ENCODE results near the gene PRPSAP2. TPM values are rescaled to one million over a fixed set of nuclear protein-coding genes. Genes with fewer than 3 reads are reported as not detected.

Gene PRPSAP2
- total RNA-seq, 1 donor from 2014 or later = 25.3 TPM

DNA sequence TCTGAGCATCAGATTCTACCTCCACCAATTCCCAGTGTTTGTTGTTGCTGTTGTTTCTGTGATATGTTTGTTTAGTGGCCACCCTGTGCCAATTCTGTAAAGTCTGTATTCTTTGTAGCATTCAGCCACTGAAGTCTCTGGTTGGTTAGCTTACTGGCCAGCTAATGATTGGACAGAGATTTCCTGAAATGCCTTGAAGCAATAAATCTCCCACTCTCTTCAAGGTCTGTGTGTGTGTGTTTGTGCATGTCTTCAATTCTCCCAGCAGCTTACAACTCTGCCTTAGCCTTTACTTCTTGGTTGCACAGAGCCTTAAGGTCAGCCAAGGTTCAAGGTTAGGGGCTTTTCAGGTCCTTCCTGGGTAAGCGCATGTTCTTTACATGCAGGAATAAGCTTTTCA is 38.2 kb downstream of the PRPSAP2 start:
- DNase-seq (ENCODE audit: low spot score) = no peak
- Mint-ChIP-seq H3K36me3 (ENCODE audit: low read depth) (peaks cover 36% of the 10 kb centered on the region), H3K4me3 (ENCODE audit: unreplicated experiment) (no peak overlapping the region), H3K9me3 (ENCODE audit: low read depth) (peaks cover 7% of the 10 kb centered on the region), H3K27ac (ENCODE audit: unreplicated experiment) (no peak overlapping the region), H3K4me1 (ENCODE audit: low read depth) (no peaks in the 10 kb centered on the region), H3K27me3 (ENCODE audit: low read depth) (no peaks in the 10 kb centered on the region)
- TF ChIP-seq, protein P1, sequence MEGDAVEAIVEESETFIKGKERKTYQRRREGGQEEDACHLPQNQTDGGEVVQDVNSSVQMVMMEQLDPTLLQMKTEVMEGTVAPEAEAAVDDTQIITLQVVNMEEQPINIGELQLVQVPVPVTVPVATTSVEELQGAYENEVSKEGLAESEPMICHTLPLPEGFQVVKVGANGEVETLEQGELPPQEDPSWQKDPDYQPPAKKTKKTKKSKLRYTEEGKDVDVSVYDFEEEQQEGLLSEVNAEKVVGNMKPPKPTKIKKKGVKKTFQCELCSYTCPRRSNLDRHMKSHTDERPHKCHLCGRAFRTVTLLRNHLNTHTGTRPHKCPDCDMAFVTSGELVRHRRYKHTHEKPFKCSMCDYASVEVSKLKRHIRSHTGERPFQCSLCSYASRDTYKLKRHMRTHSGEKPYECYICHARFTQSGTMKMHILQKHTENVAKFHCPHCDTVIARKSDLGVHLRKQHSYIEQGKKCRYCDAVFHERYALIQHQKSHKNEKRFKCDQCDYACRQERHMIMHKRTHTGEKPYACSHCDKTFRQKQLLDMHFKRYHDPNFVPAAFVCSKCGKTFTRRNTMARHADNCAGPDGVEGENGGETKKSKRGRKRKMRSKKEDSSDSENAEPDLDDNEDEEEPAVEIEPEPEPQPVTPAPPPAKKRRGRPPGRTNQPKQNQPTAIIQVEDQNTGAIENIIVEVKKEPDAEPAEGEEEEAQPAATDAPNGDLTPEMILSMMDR (IDR thresholded peaks at IDR 0.05) = no peak

DNA sequence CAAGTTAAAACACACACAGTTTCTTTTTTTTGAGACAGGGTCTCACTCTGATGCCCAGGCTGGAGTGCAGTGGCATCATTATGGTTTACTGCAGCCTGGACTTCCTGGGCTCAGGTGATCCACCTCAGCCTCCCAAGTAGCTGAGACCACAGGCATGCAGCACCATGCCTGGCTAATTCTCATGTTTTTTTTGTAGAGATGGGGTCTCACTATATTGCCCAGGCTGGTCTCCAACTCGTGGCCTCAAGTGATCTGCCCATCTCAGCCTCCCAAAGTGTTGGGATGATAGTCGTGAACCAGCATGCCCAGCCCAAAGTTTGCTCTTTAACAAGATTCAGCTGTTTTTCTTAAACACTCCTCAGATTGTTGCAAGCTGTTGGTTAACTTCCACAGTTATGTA is 39.0 kb downstream of the PRPSAP2 start:
- no peaks in the 10 kb centered on the region for H3K27me3 Mint-ChIP-seq (ENCODE audit: low read depth)
- H3K4me1 Mint-ChIP-seq (ENCODE audit: low read depth) = no peaks in the 10 kb centered on the region

DNA sequence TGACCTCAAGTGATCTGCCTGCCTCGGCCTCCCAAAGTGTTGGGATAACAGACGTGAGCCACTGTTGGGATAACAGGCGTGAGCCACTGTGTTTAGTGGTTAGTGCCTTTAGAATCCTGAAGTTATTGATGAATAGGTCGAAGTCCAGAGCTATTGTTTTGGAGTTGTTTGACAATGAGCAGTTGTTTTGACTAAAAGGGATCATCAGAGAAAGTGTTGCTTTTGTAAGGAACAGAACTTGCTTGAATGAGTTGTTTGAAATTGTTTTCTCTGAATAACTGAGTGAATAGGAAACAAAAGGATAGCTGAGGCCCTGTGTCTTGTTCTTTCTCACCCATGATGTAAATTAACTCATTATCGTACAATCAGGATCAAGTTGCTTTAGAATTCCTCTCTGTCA is 46.6 kb downstream of the PRPSAP2 start:
- TF ChIP-seq, protein P1 (IDR thresholded peaks at IDR 0.05) = no peak
- H3K9me3 Mint-ChIP-seq (ENCODE audit: low read depth) = no peaks in the 10 kb centered on the region
- H3K27ac Mint-ChIP-seq (ENCODE audit: unreplicated experiment) = no peak overlapping the region
- DNase-seq (ENCODE audit: low spot score) = no peak
- peaks cover 19% of the 10 kb centered on the region for H3K36me3 Mint-ChIP-seq (ENCODE audit: low read depth)
- no peaks in the 10 kb centered on the region for H3K27me3 Mint-ChIP-seq (ENCODE audit: low read depth)
- H3K4me3 Mint-ChIP-seq (ENCODE audit: unreplicated experiment) = no peak overlapping the region
- H3K4me1 Mint-ChIP-seq (ENCODE audit: low read depth) = no peaks in the 10 kb centered on the region

More for the DNA sequence above, 39.0 kb downstream of the PRPSAP2 start:
- TF ChIP-seq, protein P1 (IDR thresholded peaks at IDR 0.05) = no peak
- Mint-ChIP-seq H3K4me3 (ENCODE audit: unreplicated experiment) (no peak overlapping the region), H3K27ac (ENCODE audit: unreplicated experiment) (no peak overlapping the region), H3K36me3 (ENCODE audit: low read depth) (peaks cover 33% of the 10 kb centered on the region), H3K9me3 (ENCODE audit: low read depth) (peaks cover 7% of the 10 kb centered on the region)
- no peak for DNase-seq (ENCODE audit: low spot score)

DNA sequence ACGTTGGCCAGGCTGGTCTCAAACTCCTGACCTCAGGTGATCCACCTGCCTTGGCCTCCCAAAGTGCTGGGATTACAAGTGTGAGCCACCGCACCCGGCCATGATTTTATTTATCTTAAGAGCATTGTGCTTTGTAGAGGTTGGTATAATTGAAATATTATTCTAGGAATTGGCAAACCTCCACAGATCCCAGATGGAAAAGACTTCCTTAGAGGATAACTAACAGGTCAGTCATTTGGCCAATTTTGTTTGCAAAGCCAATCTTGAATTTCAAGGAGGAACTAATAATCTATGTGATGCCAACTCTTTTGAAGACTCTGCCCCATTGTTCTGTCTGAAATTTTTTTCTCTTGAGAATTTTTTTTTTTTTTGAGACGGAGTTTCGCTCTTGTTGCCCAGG is 47.3 kb downstream of the PRPSAP2 start:
- DNase-seq (ENCODE audit: low spot score) = no peak
- Mint-ChIP-seq H3K9me3 (ENCODE audit: low read depth) (no peaks in the 10 kb centered on the region), H3K27ac (ENCODE audit: unreplicated experiment) (no peak overlapping the region), H3K27me3 (ENCODE audit: low read depth) (no peaks in the 10 kb centered on the region), H3K4me3 (ENCODE audit: unreplicated experiment) (no peak overlapping the region), H3K36me3 (ENCODE audit: low read depth) (peaks cover 16% of the 10 kb centered on the region), H3K4me1 (ENCODE audit: low read depth) (no peaks in the 10 kb centered on the region)
- TF ChIP-seq, protein P1 (IDR thresholded peaks at IDR 0.05) = no peak

DNA sequence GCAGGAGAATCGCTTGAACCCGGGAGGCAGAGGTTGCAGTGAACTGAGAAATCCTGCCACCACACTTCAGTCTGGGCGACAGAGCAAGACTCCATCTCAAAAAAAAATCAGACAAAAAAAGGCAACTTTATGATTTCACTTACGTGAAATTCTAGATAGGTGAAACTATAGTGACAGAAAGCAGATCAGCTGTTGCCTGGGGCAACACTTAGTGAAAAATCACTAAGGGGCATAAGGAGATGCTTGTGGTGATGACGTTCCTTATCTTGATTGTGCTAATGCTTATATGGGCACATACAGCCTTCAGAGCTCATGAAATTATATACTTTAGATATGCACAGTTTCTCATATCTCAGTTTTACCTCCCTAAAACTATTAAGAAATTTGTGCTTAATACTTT is 52.4 kb downstream of the PRPSAP2 start:
- peaks cover 24% of the 10 kb centered on the region for H3K36me3 Mint-ChIP-seq (ENCODE audit: low read depth)
- DNase-seq (ENCODE audit: low spot score) = no peak
- TF ChIP-seq, protein P1 (IDR thresholded peaks at IDR 0.05) = no peak
- no peaks in the 10 kb centered on the region for H3K4me1 Mint-ChIP-seq (ENCODE audit: low read depth)
- no peaks in the 10 kb centered on the region for H3K9me3 Mint-ChIP-seq (ENCODE audit: low read depth)
- H3K27ac Mint-ChIP-seq (ENCODE audit: unreplicated experiment) = no peak overlapping the region
- no peaks in the 10 kb centered on the region for H3K27me3 Mint-ChIP-seq (ENCODE audit: low read depth)
- no peak overlapping the region for H3K4me3 Mint-ChIP-seq (ENCODE audit: unreplicated experiment)
